Fibroblast of villous mesenchyme (primary cell): Measurements from ENCODE around the gene CENPV. TPM values are rescaled to one million over a fixed set of nuclear protein-coding genes. Genes with fewer than 3 reads are reported as not detected.

ENCODE experiments used
- DNase-seq: peaks from one replicate; pipeline ENCODE4 v3.0.0-alpha.2; 2010; ENCODE audit warnings: low read depth
- H3K4me3 ChIP-seq: 2 replicates; pipeline ENCODE4 v1.5.1; 2011; ENCODE audit warnings: low read depth, mild to moderate bottlenecking, low read length
- total RNA-seq: library from RNA; depleted of rRNA; stranded (reverse); fragments of >200 nt; gene quantifications from 2 replicates; pipeline ENCODE4 v1.2.3, GENCODE V29; 2012
- TF ChIP-seq, protein P1 (sequence below): IDR thresholded peaks from 2 replicates; pipeline ENCODE4 v1.5.1; 2012; ENCODE audit warnings: low read depth, mild to moderate bottlenecking, low read length; ENCODE audit not compliant: insufficient read depth

Gene CENPV
- total RNA-seq, 1 donor, result 20.3 TPM

GRCh38 chr17:16383772-16384287 lies 30.6 kb upstream of the CENPV start:
- TF ChIP-seq, protein P1, sequence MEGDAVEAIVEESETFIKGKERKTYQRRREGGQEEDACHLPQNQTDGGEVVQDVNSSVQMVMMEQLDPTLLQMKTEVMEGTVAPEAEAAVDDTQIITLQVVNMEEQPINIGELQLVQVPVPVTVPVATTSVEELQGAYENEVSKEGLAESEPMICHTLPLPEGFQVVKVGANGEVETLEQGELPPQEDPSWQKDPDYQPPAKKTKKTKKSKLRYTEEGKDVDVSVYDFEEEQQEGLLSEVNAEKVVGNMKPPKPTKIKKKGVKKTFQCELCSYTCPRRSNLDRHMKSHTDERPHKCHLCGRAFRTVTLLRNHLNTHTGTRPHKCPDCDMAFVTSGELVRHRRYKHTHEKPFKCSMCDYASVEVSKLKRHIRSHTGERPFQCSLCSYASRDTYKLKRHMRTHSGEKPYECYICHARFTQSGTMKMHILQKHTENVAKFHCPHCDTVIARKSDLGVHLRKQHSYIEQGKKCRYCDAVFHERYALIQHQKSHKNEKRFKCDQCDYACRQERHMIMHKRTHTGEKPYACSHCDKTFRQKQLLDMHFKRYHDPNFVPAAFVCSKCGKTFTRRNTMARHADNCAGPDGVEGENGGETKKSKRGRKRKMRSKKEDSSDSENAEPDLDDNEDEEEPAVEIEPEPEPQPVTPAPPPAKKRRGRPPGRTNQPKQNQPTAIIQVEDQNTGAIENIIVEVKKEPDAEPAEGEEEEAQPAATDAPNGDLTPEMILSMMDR, result no peak
- H3K4me3 ChIP-seq, result no peak overlapping the region
- no peak for DNase-seq

GRCh38 chr17:16383216-16383615 lies 29.9 kb upstream of the CENPV start:
- H3K4me3 ChIP-seq, result peak overlapping the region; percentile 98
- DNase-seq, result no peak
- TF ChIP-seq, protein P1, result no peak

DNA sequence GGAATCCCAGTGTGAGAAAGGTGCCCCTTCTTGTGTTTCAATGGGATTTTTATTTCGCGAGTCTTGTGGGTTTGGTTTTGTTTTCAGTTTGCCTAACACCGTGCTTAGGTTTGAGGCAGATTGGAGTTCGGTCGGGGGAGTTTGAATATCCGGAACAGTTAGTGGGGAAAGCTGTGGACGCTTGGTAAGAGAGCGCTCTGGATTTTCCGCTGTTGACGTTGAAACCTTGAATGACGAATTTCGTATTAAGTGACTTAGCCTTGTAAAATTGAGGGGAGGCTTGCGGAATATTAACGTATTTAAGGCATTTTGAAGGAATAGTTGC lies 28.2 kb upstream of the CENPV start:
- peak; percentile 59 for DNase-seq
- peak overlapping the region; percentile 98 for H3K4me3 ChIP-seq
- TF ChIP-seq, protein P1, result no peak

GRCh38 chr17:16380640-16381495 lies 27.6 kb upstream of the CENPV start, which contains the start of gene UBB:
Gene UBB, plus strand, starts transcription at chr17:16381091. Its CDS starts 817 bp downstream, at chr17:16381908.
- DNase-seq, result peak; percentile 99
- TF ChIP-seq, protein P1, result no peak
- peak within 1 kb of the TSS; percentile 98 for H3K4me3 ChIP-seq

DNA sequence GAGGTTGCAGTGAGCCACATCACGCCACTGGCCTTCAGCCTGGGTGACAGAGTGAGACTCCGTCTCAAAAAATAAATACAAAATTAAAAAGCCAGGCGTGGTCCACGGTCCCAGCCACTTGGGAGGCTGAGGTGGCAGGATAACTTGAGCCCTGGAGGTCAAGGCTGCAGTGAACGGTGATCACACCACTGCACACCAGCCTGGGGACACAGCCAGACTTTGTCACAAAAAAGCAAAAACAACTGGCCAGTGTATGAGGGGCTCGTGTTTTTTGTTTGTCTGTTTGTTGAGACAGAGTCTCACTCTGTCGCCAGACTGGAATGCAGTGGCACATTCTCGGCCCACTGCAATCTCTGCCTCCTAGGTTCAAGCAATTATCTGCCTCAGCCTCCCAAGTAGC lies 26.4 kb upstream of the CENPV start:
- TF ChIP-seq, protein P1, result no peak
- H3K4me3 ChIP-seq, result no peak overlapping the region
- no peak for DNase-seq

GRCh38 chr17:16378636-16379282 lies 25.5 kb upstream of the CENPV start:
- TF ChIP-seq, protein P1, result no peak
- DNase-seq, result no peak
- no peak overlapping the region for H3K4me3 ChIP-seq
